ENCODE data around the gene RIMS1. TPM values are rescaled to one million over a fixed set of nuclear protein-coding genes. Genes with fewer than 3 reads are reported as not detected.

RIMS1 gene
- total and polyA plus RNA-seq, 12 donors: 0.06 to 9.2 (median 1.5) TPM; not detected in 2

DNA sequence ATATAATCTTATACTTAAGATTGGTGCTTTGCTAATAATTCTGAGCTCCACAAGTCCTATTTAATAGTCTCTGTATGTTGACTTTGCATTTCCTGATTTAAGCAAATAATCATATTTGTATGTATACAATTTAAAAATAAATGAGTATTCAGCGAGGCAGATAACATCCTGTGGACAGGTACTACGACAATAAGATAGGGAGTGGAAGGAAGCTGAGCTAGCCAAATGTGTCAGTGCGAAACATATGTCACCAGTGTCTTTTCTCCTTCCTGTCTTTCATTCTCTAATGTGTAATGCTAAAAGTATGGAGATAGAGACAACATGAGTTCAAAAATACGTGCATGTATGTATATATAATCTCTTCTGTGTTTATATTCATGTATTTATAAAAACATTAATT lies 375.9 kb downstream of the RIMS1 start:
- no peaks in the 10 kb centered on the region for H3K9me3 ChIP-seq (replicated peaks in 1 of 3)
- H3K36me3 ChIP-seq (replicated peaks in 1 of 2): no peaks in the 10 kb centered on the region
- H3K4me3 ChIP-seq: no peak overlapping the region
- no peaks in the 10 kb centered on the region for H3K27me3 ChIP-seq
- 56 to 74% (median 66%) methylated on average over 4 of the region's 4 CpGs for WGBS, 4 donors
- intact Hi-C loops (cut with DNase I): no loop called here
- DNase-seq: no peak
- H3K27ac ChIP-seq: no peak overlapping the region
- H3K4me1 ChIP-seq (replicated peaks in 1 of 2): no peaks in the 10 kb centered on the region
- no peak for TF ChIP-seq POLR2A (IDR thresholded peaks at IDR 0.05)
- TF ChIP-seq, protein P1, sequence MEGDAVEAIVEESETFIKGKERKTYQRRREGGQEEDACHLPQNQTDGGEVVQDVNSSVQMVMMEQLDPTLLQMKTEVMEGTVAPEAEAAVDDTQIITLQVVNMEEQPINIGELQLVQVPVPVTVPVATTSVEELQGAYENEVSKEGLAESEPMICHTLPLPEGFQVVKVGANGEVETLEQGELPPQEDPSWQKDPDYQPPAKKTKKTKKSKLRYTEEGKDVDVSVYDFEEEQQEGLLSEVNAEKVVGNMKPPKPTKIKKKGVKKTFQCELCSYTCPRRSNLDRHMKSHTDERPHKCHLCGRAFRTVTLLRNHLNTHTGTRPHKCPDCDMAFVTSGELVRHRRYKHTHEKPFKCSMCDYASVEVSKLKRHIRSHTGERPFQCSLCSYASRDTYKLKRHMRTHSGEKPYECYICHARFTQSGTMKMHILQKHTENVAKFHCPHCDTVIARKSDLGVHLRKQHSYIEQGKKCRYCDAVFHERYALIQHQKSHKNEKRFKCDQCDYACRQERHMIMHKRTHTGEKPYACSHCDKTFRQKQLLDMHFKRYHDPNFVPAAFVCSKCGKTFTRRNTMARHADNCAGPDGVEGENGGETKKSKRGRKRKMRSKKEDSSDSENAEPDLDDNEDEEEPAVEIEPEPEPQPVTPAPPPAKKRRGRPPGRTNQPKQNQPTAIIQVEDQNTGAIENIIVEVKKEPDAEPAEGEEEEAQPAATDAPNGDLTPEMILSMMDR (IDR thresholded peaks at IDR 0.05): no peak

DNA sequence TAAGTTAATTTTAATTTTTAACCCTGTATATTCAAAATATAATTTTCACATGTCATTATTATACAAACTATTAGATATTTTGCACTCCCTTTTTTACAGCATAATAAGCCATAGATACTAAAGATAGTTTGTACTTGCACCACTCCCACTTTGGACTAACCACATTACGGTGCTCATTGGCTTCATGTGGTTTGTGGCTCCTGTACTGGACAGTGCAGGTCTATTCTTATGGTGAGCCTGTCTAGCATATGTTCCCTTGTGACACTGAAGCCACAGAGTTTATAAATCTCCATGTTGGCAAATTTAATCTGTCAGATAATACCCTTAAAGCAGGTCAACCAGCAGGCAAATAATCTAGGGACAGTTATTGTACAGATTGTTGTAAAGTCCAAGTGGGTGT lies 381.1 kb downstream of the RIMS1 start:
- WGBS, 4 donors: 65 to 95% (median 69%) methylated on average over 1 of the region's 1 CpG
- intact Hi-C loops (cut with DNase I): no loop called here
- TF ChIP-seq, protein P1 (IDR thresholded peaks at IDR 0.05): no peak
- no peak for TF ChIP-seq POLR2A (IDR thresholded peaks at IDR 0.05)
- no peaks in the 10 kb centered on the region for H3K36me3 ChIP-seq (replicated peaks in 1 of 2)
- DNase-seq: no peak
- H3K27ac ChIP-seq: no peak overlapping the region
- no peaks in the 10 kb centered on the region for H3K27me3 ChIP-seq
- no peaks in the 10 kb centered on the region for H3K4me1 ChIP-seq (replicated peaks in 1 of 2)
- no peak overlapping the region for H3K4me3 ChIP-seq
- no peaks in the 10 kb centered on the region for H3K9me3 ChIP-seq (replicated peaks in 1 of 3)

DNA sequence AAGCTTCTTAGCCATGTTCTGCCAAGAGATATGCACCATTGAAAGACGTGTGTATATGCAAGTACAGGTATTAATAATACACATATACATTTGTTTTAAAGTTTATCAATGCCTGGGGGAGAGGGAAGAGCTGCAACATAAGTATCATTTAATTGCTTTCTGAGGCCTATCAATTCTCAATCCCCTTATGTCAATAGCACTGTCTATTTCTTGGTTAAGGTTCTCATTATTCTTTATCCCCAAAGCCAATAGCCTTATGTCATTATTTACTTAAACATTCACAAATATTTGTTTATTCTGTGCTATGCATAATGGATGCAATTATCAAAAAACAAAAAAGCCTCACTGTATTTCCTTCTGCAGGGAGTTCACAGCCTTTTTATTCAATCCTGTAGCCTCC lies 385.2 kb downstream of the RIMS1 start:
- Histone ChIP-seq H3K27ac (no peak overlapping the region), H3K36me3 (replicated peaks in 1 of 2) (no peaks in the 10 kb centered on the region), H3K9me3 (replicated peaks in 1 of 3) (no peaks in the 10 kb centered on the region), H3K27me3 (no peaks in the 10 kb centered on the region), H3K4me3 (no peak overlapping the region), H3K4me1 (replicated peaks in 1 of 2) (no peaks in the 10 kb centered on the region)
- intact Hi-C loops (cut with DNase I): no loop called here
- TF ChIP-seq, protein P1 (IDR thresholded peaks at IDR 0.05): no peak
- TF ChIP-seq POLR2A (IDR thresholded peaks at IDR 0.05): no peak
- DNase-seq: no peak
- 48 to 61% (median 56%) methylated on average over 1 of the region's 1 CpG for WGBS, 4 donors

DNA sequence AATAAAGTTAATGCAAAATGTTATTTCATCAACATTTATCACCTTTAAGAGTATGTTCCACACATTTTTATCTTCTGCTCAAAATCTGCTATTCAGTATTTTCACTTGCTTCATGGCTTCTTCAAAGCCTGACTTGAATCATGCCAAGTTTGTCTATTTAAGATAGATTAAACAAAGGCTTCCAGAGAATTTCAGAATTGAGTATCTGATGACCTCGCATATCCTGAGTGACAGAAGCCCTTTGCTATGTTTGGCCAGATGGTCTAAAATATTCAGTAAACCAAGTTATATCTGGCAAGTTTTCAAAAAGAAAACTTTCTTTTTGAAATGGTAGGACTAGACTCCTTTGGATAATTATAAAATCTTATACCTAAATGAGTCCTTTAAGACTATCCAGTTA lies 386.6 kb downstream of the RIMS1 start:
- no peaks in the 10 kb centered on the region for H3K27me3 ChIP-seq
- no peaks in the 10 kb centered on the region for H3K9me3 ChIP-seq (replicated peaks in 1 of 3)
- no peak overlapping the region for H3K4me3 ChIP-seq
- no peak for DNase-seq
- TF ChIP-seq, protein P1 (IDR thresholded peaks at IDR 0.05): no peak
- no peak for TF ChIP-seq POLR2A (IDR thresholded peaks at IDR 0.05)
- no peaks in the 10 kb centered on the region for H3K4me1 ChIP-seq (replicated peaks in 1 of 2)
- no peaks in the 10 kb centered on the region for H3K36me3 ChIP-seq (replicated peaks in 1 of 2)
- intact Hi-C loops (cut with DNase I): no loop called here
- WGBS, 4 donors: 41 to 89% (median 50%) methylated on average over 1 of the region's 1 CpG
- no peak overlapping the region for H3K27ac ChIP-seq

All from adrenal gland (tissue), 12 donors.